G401.6 (cell line): ENCODE measurements around the gene DRC7.
"Not testable (repeated sequence)": the region's sequence is repeated elsewhere in the genome, so short reads cannot be mapped to it uniquely, and the experiment has no call there.

ENCODE experiments used
- FAIRE-seq: peaks from 2 replicates; lab custom pipeline; 2012; peaks lifted over from hg19 to GRCh38; lab: Jason Lieb, UNC

Gene DRC7

GRCh38 chr16:57658878-57659674 is 35.5 kb upstream of the DRC7 start:
- no peak for FAIRE-seq

- FAIRE-seq: no peak
Measured at GRCh38 chr16:57660715-57661463, 33.7 kb upstream of the DRC7 start.

- no peak for FAIRE-seq
Measured at GRCh38 chr16:57661510-57661909, 33.1 kb upstream of the DRC7 start.

- no peak for FAIRE-seq
Measured at GRCh38 chr16:57661936-57662906, 32.4 kb upstream of the DRC7 start.

GRCh38 chr16:57663436-57663835 is 31.2 kb upstream of the DRC7 start:
- no peak for FAIRE-seq

GRCh38 chr16:57663917-57664661 is 30.5 kb upstream of the DRC7 start:
- no peak for FAIRE-seq

- no peak for FAIRE-seq
Measured at GRCh38 chr16:57664662-57665025, 30.0 kb upstream of the DRC7 start.

- FAIRE-seq: no peak
Measured at GRCh38 chr16:57665541-57665940, 29.1 kb upstream of the DRC7 start.

GRCh38 chr16:57666353-57667047 is 28.1 kb upstream of the DRC7 start:
- no peak for FAIRE-seq

- no peak for FAIRE-seq
Measured at GRCh38 chr16:57667048-57667525, 27.5 kb upstream of the DRC7 start.

GRCh38 chr16:57667526-57668262 is 26.9 kb upstream of the DRC7 start:
- no peak for FAIRE-seq

- FAIRE-seq: no peak
Measured at GRCh38 chr16:57668263-57668571, 26.4 kb upstream of the DRC7 start, which contains the start of gene ADGRG3. TSS of gene ADGRG3 (plus strand) at chr16:57668306. CDS start at chr16:57668348, 42 bp downstream.

- FAIRE-seq: no peak
Measured at GRCh38 chr16:57668630-57669475, 25.8 kb upstream of the DRC7 start.

GRCh38 chr16:57669476-57670162 is 25.0 kb upstream of the DRC7 start:
- FAIRE-seq: no peak

- FAIRE-seq: no peak
Measured at GRCh38 chr16:57670196-57670595, 24.4 kb upstream of the DRC7 start.

GRCh38 chr16:57671451-57671850 is 23.2 kb upstream of the DRC7 start:
- FAIRE-seq: not testable (repeated sequence)

GRCh38 chr16:57672416-57672815 is 22.2 kb upstream of the DRC7 start:
- FAIRE-seq: no peak

GRCh38 chr16:57672824-57673223 is 21.8 kb upstream of the DRC7 start:
- FAIRE-seq: no peak
